ENCODE measurements around the gene VIPAS39.

The VIPAS39 gene

GRCh38 chr14:77409131-77409533 lies 48.3 kb downstream of the VIPAS39 start:
- FAIRE-seq (no peak), DNase-seq (ENCODE audit: insufficient read length, low spot score) (no peak)
- no peak for TF ChIP-seq TAF1 (IDR thresholded peaks at IDR 0.05; ENCODE audit: low read depth, low read length)
- TF ChIP-seq POLR2A (IDR thresholded peaks at IDR 0.05; ENCODE audit: low read depth, low read length): no peak

GRCh38 chr14:77407158-77407557 lies 50.2 kb downstream of the VIPAS39 start:
- TF ChIP-seq TAF1 (IDR thresholded peaks at IDR 0.05; ENCODE audit: low read depth, low read length): no peak
- TF ChIP-seq SPI1 (IDR thresholded peaks at IDR 0.05; ENCODE audit: low read depth, low read length): no peak
- TF ChIP-seq POLR2A (IDR thresholded peaks at IDR 0.05; ENCODE audit: low read depth, low read length): no peak
- TF ChIP-seq POLR2AphosphoS5 (IDR thresholded peaks at IDR 0.05; ENCODE audit: low read depth, low read length): no peak
- no peak for TF ChIP-seq POU2F2 (IDR thresholded peaks at IDR 0.05; ENCODE audit: low read depth, low read length)
- no peak for TF ChIP-seq PAX5 (IDR thresholded peaks at IDR 0.05; ENCODE audit: insufficient read depth, low read length, severe bottlenecking)
- FAIRE-seq (peak; percentile 38), DNase-seq (ENCODE audit: insufficient read length, low spot score) (no peak)

GRCh38 chr14:77406718-77407117 lies 50.7 kb downstream of the VIPAS39 start:
- DNase-seq (ENCODE audit: insufficient read length, low spot score): no peak
- FAIRE-seq: peak; percentile 63

GRCh38 chr14:77406086-77406485 lies 51.3 kb downstream of the VIPAS39 start:
- DNase-seq (ENCODE audit: insufficient read length, low spot score) (no peak), FAIRE-seq (no peak)
- TF ChIP-seq POU2F2 (IDR thresholded peaks at IDR 0.05; ENCODE audit: low read depth, low read length): no peak
- TF ChIP-seq POLR2A (IDR thresholded peaks at IDR 0.05; ENCODE audit: low read depth, low read length): no peak
- no peak for TF ChIP-seq SPI1 (IDR thresholded peaks at IDR 0.05; ENCODE audit: low read depth, low read length)

More at GRCh38 chr14:77406718-77407117, 50.7 kb downstream of the VIPAS39 start:
- TF ChIP-seq TAF1 (IDR thresholded peaks at IDR 0.05; ENCODE audit: low read depth, low read length) (no peak), POLR2A (IDR thresholded peaks at IDR 0.05; ENCODE audit: low read depth, low read length) (no peak), POLR2AphosphoS5 (IDR thresholded peaks at IDR 0.05; ENCODE audit: low read depth, low read length) (no peak), PAX5 (IDR thresholded peaks at IDR 0.05; ENCODE audit: insufficient read depth, low read length, severe bottlenecking) (no peak), SPI1 (IDR thresholded peaks at IDR 0.05; ENCODE audit: low read depth, low read length) (no peak), POU2F2 (IDR thresholded peaks at IDR 0.05; ENCODE audit: low read depth, low read length) (no peak)

- FAIRE-seq (no peak), DNase-seq (ENCODE audit: insufficient read length, low spot score) (no peak)
- TF ChIP-seq PAX5 (IDR thresholded peaks at IDR 0.05; ENCODE audit: insufficient read depth, low read length, severe bottlenecking) (no peak), POLR2A (IDR thresholded peaks at IDR 0.05; ENCODE audit: low read depth, low read length) (no peak), POU2F2 (IDR thresholded peaks at IDR 0.05; ENCODE audit: low read depth, low read length) (no peak), TAF1 (IDR thresholded peaks at IDR 0.05; ENCODE audit: low read depth, low read length) (no peak), SPI1 (IDR thresholded peaks at IDR 0.05; ENCODE audit: low read depth, low read length) (no peak), POLR2AphosphoS5 (IDR thresholded peaks at IDR 0.05; ENCODE audit: low read depth, low read length) (no peak)
Observed at GRCh38 chr14:77403768-77404167, 53.6 kb downstream of the VIPAS39 start.

GRCh38 chr14:77400216-77400615 lies 57.2 kb downstream of the VIPAS39 start:
- DNase-seq (ENCODE audit: insufficient read length, low spot score) (no peak), FAIRE-seq (no peak)
- TF ChIP-seq POU2F2 (IDR thresholded peaks at IDR 0.05; ENCODE audit: low read depth, low read length): no peak
- TF ChIP-seq TAF1 (IDR thresholded peaks at IDR 0.05; ENCODE audit: low read depth, low read length): no peak
- no peak for TF ChIP-seq PAX5 (IDR thresholded peaks at IDR 0.05; ENCODE audit: insufficient read depth, low read length, severe bottlenecking)
- no peak for TF ChIP-seq POLR2AphosphoS5 (IDR thresholded peaks at IDR 0.05; ENCODE audit: low read depth, low read length)
- no peak for TF ChIP-seq POLR2A (IDR thresholded peaks at IDR 0.05; ENCODE audit: low read depth, low read length)
- TF ChIP-seq SPI1 (IDR thresholded peaks at IDR 0.05; ENCODE audit: low read depth, low read length): no peak

GRCh38 chr14:77390188-77390587 lies 67.2 kb downstream of the VIPAS39 start:
- FAIRE-seq (no peak), DNase-seq (ENCODE audit: insufficient read length, low spot score) (no peak)
- TF ChIP-seq SPI1 (IDR thresholded peaks at IDR 0.05; ENCODE audit: low read depth, low read length) (no peak), POLR2AphosphoS5 (IDR thresholded peaks at IDR 0.05; ENCODE audit: low read depth, low read length) (no peak), PAX5 (IDR thresholded peaks at IDR 0.05; ENCODE audit: insufficient read depth, low read length, severe bottlenecking) (no peak), TAF1 (IDR thresholded peaks at IDR 0.05; ENCODE audit: low read depth, low read length) (no peak), POU2F2 (IDR thresholded peaks at IDR 0.05; ENCODE audit: low read depth, low read length) (no peak), POLR2A (IDR thresholded peaks at IDR 0.05; ENCODE audit: low read depth, low read length) (no peak)

GRCh38 chr14:77378701-77379100 lies 78.7 kb downstream of the VIPAS39 start:
- no peak for FAIRE-seq
- no peak for TF ChIP-seq POLR2A (IDR thresholded peaks at IDR 0.05; ENCODE audit: low read depth, low read length)
- no peak for TF ChIP-seq POLR2AphosphoS5 (IDR thresholded peaks at IDR 0.05; ENCODE audit: low read depth, low read length)
- no peak for TF ChIP-seq PAX5 (IDR thresholded peaks at IDR 0.05; ENCODE audit: insufficient read depth, low read length, severe bottlenecking)
- TF ChIP-seq SPI1 (IDR thresholded peaks at IDR 0.05; ENCODE audit: low read depth, low read length): no peak
- no peak for TF ChIP-seq POU2F2 (IDR thresholded peaks at IDR 0.05; ENCODE audit: low read depth, low read length)
- no peak for TF ChIP-seq TAF1 (IDR thresholded peaks at IDR 0.05; ENCODE audit: low read depth, low read length)
- no peak for DNase-seq (ENCODE audit: insufficient read length, low spot score)

GRCh38 chr14:77377502-77377844 lies 79.9 kb downstream of the VIPAS39 start:
- TF ChIP-seq TAF1 (IDR thresholded peaks at IDR 0.05; ENCODE audit: low read depth, low read length) (no peak), POLR2AphosphoS5 (IDR thresholded peaks at IDR 0.05; ENCODE audit: low read depth, low read length) (no peak), POU2F2 (IDR thresholded peaks at IDR 0.05; ENCODE audit: low read depth, low read length) (no peak), POLR2A (IDR thresholded peaks at IDR 0.05; ENCODE audit: low read depth, low read length) (no peak), PAX5 (IDR thresholded peaks at IDR 0.05; ENCODE audit: insufficient read depth, low read length, severe bottlenecking) (no peak), SPI1 (IDR thresholded peaks at IDR 0.05; ENCODE audit: low read depth, low read length) (no peak)
- no peak for DNase-seq (ENCODE audit: insufficient read length, low spot score)
- FAIRE-seq: no peak

GRCh38 chr14:77376771-77377501 lies 80.5 kb downstream of the VIPAS39 start, which contains the start of the genes SAMD15 and TMED8:
TSS of gene SAMD15 (plus strand) at chr14:77377379. CDS start at chr14:77377419, 40 bp downstream.
TSS of gene TMED8 (minus strand) at chr14:77377094. CDS start at chr14:77377053, 41 bp downstream.
- DNase-seq (ENCODE audit: insufficient read length, low spot score) (peak; percentile 84), FAIRE-seq (peak; percentile 97)
- TF ChIP-seq POLR2A (IDR thresholded peaks at IDR 0.05; ENCODE audit: low read depth, low read length): 0 out of 2 replicates have a peak, but pooled peaks have one; percentile 21
- no peak for TF ChIP-seq PAX5 (IDR thresholded peaks at IDR 0.05; ENCODE audit: insufficient read depth, low read length, severe bottlenecking)
- peak; percentile 34; the same call in 1 of the 2 replicates for TF ChIP-seq TAF1 (IDR thresholded peaks at IDR 0.05; ENCODE audit: low read depth, low read length)
